ENCODE results near the gene TEX29. TPM values are rescaled to one million over a fixed set of nuclear protein-coding genes. Genes with fewer than 3 reads are reported as not detected.

TEX29 gene
- total RNA-seq, 1 experiment from 2014 or later, result not detected

- POLR2A ChIA-PET, result no interaction called here
- ATAC-seq, result no peak
- DNase-seq (ENCODE audit: low read depth, low spot score), result no peak
- no peaks in the 10 kb centered on the region for H3K9me3 ChIP-seq (ENCODE audit: control insufficient read depth, insufficient read depth, low read depth, low read length)
- H3K27me3 ChIP-seq (ENCODE audit: control insufficient read depth, insufficient read depth, low read length), result no peaks in the 10 kb centered on the region
- no peak overlapping the region for H3K4me3 ChIP-seq (ENCODE audit: low read depth in 2 of 2, low read length in 2 of 2)
- intact Hi-C loops (cut with micrococcal nuclease; ENCODE audit: unreplicated experiment), result no loop called here
- BruUV-seq (replicated peaks), result no TSS peak
- in situ Hi-C loops (cut with HindIII; ENCODE audit: low pct_unique_long_range_greater_than_20kb, low sequenced_read_pairs), result no loop called here
- TF ChIP-seq POLR2AphosphoS5 (IDR thresholded peaks at IDR 0.05; ENCODE audit: low read depth, low read length) (no peak), REST (IDR thresholded peaks at IDR 0.05; ENCODE audit: insufficient read depth in 1 of 2, low read depth in 2 of 2, low read length in 1 of 2) (no peak), TCF7L2 (IDR thresholded peaks at IDR 0.05; ENCODE audit: low read depth, low read length) (no peak), SIN3A (IDR thresholded peaks at IDR 0.05; ENCODE audit: borderline replicate concordance, insufficient read depth, low read depth, low read length) (no peak)
- TF ChIP-seq, protein P1, sequence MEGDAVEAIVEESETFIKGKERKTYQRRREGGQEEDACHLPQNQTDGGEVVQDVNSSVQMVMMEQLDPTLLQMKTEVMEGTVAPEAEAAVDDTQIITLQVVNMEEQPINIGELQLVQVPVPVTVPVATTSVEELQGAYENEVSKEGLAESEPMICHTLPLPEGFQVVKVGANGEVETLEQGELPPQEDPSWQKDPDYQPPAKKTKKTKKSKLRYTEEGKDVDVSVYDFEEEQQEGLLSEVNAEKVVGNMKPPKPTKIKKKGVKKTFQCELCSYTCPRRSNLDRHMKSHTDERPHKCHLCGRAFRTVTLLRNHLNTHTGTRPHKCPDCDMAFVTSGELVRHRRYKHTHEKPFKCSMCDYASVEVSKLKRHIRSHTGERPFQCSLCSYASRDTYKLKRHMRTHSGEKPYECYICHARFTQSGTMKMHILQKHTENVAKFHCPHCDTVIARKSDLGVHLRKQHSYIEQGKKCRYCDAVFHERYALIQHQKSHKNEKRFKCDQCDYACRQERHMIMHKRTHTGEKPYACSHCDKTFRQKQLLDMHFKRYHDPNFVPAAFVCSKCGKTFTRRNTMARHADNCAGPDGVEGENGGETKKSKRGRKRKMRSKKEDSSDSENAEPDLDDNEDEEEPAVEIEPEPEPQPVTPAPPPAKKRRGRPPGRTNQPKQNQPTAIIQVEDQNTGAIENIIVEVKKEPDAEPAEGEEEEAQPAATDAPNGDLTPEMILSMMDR (IDR thresholded peaks at IDR 0.05), result no peak
- CTCF ChIA-PET, result no interaction called here
- H3K27ac ChIP-seq (ENCODE audit: low read length), result no peak overlapping the region
- H3K4me1 ChIP-seq (ENCODE audit: control insufficient read depth, insufficient read depth, low read length), result no peaks in the 10 kb centered on the region
- peaks cover 2% of the 10 kb centered on the region; the same call in 1 of the 2 replicates for H3K36me3 ChIP-seq (ENCODE audit: control insufficient read depth, insufficient read depth, low read length)
Measured at GRCh38 chr13:111284565-111284964, 35.9 kb upstream of the TEX29 start.

DNA sequence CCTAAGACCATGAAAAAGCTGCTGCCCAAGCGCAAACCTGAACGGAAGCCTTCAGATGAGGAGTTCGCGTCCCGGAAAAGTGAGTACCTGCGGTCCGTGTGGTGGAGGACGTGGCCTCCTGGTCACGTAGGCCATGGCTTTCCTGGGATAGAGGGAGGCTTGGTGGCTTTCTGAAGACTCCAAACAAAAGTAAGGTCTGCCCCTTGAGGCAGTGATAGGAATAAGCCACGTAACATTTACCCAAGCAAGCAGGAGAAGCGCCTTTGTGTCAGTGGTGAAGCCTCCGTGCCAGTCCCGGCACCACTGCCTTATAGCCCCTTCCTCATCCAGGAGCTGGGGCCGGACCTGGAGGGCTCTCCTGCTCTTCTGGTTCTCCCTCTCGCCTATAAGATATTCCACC, 34.3 kb upstream of the TEX29 start:
- no peaks in the 10 kb centered on the region for H3K9me3 ChIP-seq (ENCODE audit: control insufficient read depth, insufficient read depth, low read depth, low read length)
- intact Hi-C loops (cut with micrococcal nuclease; ENCODE audit: unreplicated experiment) (no loop called here), in situ Hi-C loops (cut with HindIII; ENCODE audit: low pct_unique_long_range_greater_than_20kb, low sequenced_read_pairs) (no loop called here)
- no peaks in the 10 kb centered on the region for H3K27me3 ChIP-seq (ENCODE audit: control insufficient read depth, insufficient read depth, low read length)
- no peak for ATAC-seq
- ChIA-PET POLR2A (no interaction called here), CTCF (no interaction called here)
- H3K36me3 ChIP-seq (ENCODE audit: control insufficient read depth, insufficient read depth, low read length), result peaks cover 2% of the 10 kb centered on the region; the same call in 1 of the 2 replicates
- no peaks in the 10 kb centered on the region for H3K4me1 ChIP-seq (ENCODE audit: control insufficient read depth, insufficient read depth, low read length)
- H3K27ac ChIP-seq (ENCODE audit: low read length), result no peak overlapping the region
- no peak for DNase-seq (ENCODE audit: low read depth, low spot score)
- no TSS peak for BruUV-seq (replicated peaks)
- H3K4me3 ChIP-seq (ENCODE audit: low read depth in 2 of 2, low read length in 2 of 2), result no peak overlapping the region
- no peak for TF ChIP-seq REST (IDR thresholded peaks at IDR 0.05; ENCODE audit: insufficient read depth in 1 of 2, low read depth in 2 of 2, low read length in 1 of 2)
- TF ChIP-seq, protein P1 (IDR thresholded peaks at IDR 0.05), result no peak
- no peak for TF ChIP-seq POLR2AphosphoS5 (IDR thresholded peaks at IDR 0.05; ENCODE audit: low read depth, low read length)
- TF ChIP-seq SIN3A (IDR thresholded peaks at IDR 0.05; ENCODE audit: borderline replicate concordance, insufficient read depth, low read depth, low read length), result no peak
- TF ChIP-seq TCF7L2 (IDR thresholded peaks at IDR 0.05; ENCODE audit: low read depth, low read length), result no peak
